Measurements from ENCODE around the gene ERCC5.

DNA sequence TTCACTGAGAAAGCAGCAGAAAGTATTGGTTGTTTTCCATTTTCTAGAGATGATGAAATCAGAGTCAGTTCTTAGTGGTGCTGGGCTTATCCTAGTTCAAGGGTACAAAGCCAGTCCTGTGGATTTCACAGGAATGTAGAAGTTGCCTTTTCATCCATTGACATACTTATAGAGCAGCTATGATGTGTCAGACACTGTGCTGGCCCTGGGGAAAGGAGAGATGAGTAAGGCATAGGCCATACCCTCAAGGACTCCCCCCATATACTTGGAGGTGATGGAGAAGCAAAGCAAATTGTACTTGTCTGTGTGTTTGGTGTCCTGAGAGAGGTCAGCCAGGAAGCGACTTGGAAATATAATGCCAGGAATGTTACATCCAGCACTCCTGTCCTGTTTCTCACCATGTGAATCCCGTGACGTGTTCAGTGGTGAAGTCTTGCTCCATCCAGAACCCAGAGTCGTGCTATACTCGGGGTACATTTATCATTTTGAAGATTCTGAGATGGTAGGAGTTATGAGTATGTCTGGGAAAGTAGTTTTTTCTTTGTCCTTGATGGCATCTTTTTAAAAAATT lies 22.6 kb downstream of the ERCC5 start:
- TF ChIP-seq EZH2phosphoT487 (IDR thresholded peaks at IDR 0.05; ENCODE audit: insufficient read depth, low read depth) (no peak), EZH2 (IDR thresholded peaks at IDR 0.05; ENCODE audit: insufficient read depth, poor library complexity, severe bottlenecking) (no peak)

All from GM23248 (cell line).